Spleen (tissue), 11 donors: Measurements from ENCODE around the gene MAP3K1. TPM values are rescaled to one million over a fixed set of nuclear protein-coding genes. Genes with fewer than 3 reads are reported as not detected.

Source experiments
- DNase-seq: peaks from one replicate; pipeline ENCODE4 v3.0.0-alpha.2; 2020
- H3K27ac ChIP-seq, 8 donors: fragments of 200-600 bp; sonication (generic) in 7 of 8; 1 replicate in 4 of 8; 2 replicates in 4 of 8; pipeline versions ENCODE4 v1.5.0 to v1.8.0; 2016 to 2021; ENCODE audit warnings: inconsistent platforms in 4 of 8, mild to moderate bottlenecking in 4 of 8, moderate library complexity in 1 of 8
- H3K27me3 ChIP-seq, 7 donors: fragments of 200-600 bp; sonication (generic) in 6 of 7; replicated peaks in 1 of 7; 1 replicate in 4 of 7; 2 replicates in 3 of 7; pipeline versions ENCODE4 v1.5.0 to v1.8.0; 2016 to 2021; ENCODE audit warnings: inconsistent platforms in 3 of 7, mild to moderate bottlenecking in 1 of 7
- H3K36me3 ChIP-seq, 6 donors: fragments of 200-600 bp; sonication (generic) in 5 of 6; 1 replicate in 4 of 6; 2 replicates in 2 of 6; pipeline versions ENCODE4 v1.5.0 to v1.8.0; 2016 to 2021; ENCODE audit warnings: inconsistent platforms in 2 of 6
- H3K4me1 ChIP-seq, 6 donors: fragments of 200-600 bp; sonication (generic) in 5 of 6; 1 replicate in 3 of 6; 2 replicates in 3 of 6; pipeline versions ENCODE4 v1.5.0 to v1.8.0; 2016 to 2021; ENCODE audit warnings: inconsistent platforms in 3 of 6
- H3K4me3 ChIP-seq, 8 donors: fragments of 200-600 bp; sonication (generic) in 7 of 8; 1 replicate in 4 of 8; 2 replicates in 4 of 8; pipeline versions ENCODE4 v1.5.0 to v1.8.0; 2016 to 2021; ENCODE audit warnings: inconsistent platforms in 4 of 8, mild to moderate bottlenecking in 4 of 8, moderate library complexity in 2 of 8
- H3K9me3 ChIP-seq, 8 donors: fragments of 200-600 bp; sonication (generic) in 7 of 8; 1 replicate in 4 of 8; 2 replicates in 4 of 8; pipeline versions ENCODE4 v1.5.0 to v1.8.0; 2016 to 2021; ENCODE audit warnings: inconsistent platforms in 4 of 8
- CTCF ChIP-seq, 11 experiments: fragments of 200-600 bp in 7 of 11; fragments of 450-650 bp in 4 of 11; sonication (generic) in 4 of 11; IDR thresholded peaks in 8 of 11; conservative IDR thresholded peaks in 3 of 11; 1 replicate in 7 of 11; 2 replicates in 4 of 11; pipeline versions ENCODE4 v1.4.0 to v1.8.0; 2016 to 2021; ENCODE audit warnings: antibody characterized with exemption in 11 of 11, inconsistent platforms in 4 of 11, mild to moderate bottlenecking in 1 of 11
- POLR2A ChIP-seq, 3 donors: fragments of 450-650 bp; IDR thresholded peaks; one replicate each; pipeline ENCODE4 v1.5.1; 2017; ENCODE audit warnings: antibody characterized with exemption in 3 of 3, mild to moderate bottlenecking in 1 of 3
- POLR2AphosphoS5 ChIP-seq, 3 donors: sonication (generic); formaldehyde crosslinking; IDR thresholded peaks; one replicate each; pipeline ENCODE4 v1.5.1; 2017; ENCODE audit warnings: antibody characterized with exemption in 3 of 3
- WGBS, 5 donors: extraction: QIAGEN DNeasy Blood & Tissue Kit in 3 of 5; methylation state at CpG; one replicate each; pipeline versions ENCODE4 v1.1.5 to v1.1.7; 2013 to 2018; 5-methylcytosine and 5-hydroxymethylcytosine counted together
- intact Hi-C: fragments of 100-400 bp; cut with DNase I; formaldehyde crosslinking; loops from one replicate; pipeline ENCODE4 v1.15.0; 2023; ENCODE audit warnings: low total_unique reads
- polyA plus RNA-seq, 3 donors: library from polyadenylated mRNA; stranded (reverse); fragments of 200-250 nt; gene quantifications; one replicate each; pipeline ENCODE4 v1.2.1, GENCODE V29; 2013
- total RNA-seq, 7 donors: library from RNA; depleted of rRNA in 3 of 7; stranded (reverse); fragments of >200 nt in 3 of 7; fragmentation: NEBNext Ultra II Directional in 4 of 7; extraction: Animal tissue kit (Norgen Biotek cat#: 25700) in 4 of 7; gene quantifications; one replicate each; pipeline versions ENCODE4 v1.1.0 to v1.2.1, GENCODE V29; 2016 to 2021
- donor health status: healthy with polysubstance abuse.
- donor health status: DM: no; HTN: no; CAD: no; lungs with moderate emphysema.
- donor health status: DM: no; HTN: no; CAD: no.
- donor health status: Bipolar disorder and iron deficiency.
- donor health status: healthy.
- donor health status: DM: no; HTN: no; CAD: no.
- donor health status: DM: yes; HTN: yes; CAD: no.

Gene MAP3K1
- total and polyA plus RNA-seq, 10 donors, result 24.7 to 85.4 (median 67.2) TPM

DNA sequence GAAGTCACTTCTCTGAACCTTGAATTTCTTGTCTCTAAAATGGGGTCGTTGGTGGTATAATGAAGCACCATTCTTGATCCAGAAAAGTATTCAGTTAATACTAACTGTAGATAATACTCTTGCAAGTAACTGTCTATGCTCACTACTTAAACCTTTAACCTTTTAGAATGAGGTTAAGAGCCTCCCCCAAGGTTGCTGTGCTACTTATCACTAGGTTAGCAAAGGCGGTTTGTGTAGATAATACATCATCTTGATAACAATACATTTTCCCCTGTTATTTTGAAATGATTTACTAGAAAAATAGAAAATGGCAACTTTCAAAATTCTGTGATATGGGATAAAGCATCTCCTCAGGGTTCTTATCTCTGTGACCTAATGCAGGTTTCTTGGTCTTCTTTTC, 12.6 kb downstream of the MAP3K1 start:
- no peak overlapping the region for H3K4me3 ChIP-seq
- DNase-seq, result no peak
- no peaks in the 10 kb centered on the region for H3K9me3 ChIP-seq
- peak overlapping the region in 3 of 8 donors; percentile 12 to 60 (median 34) for H3K27ac ChIP-seq
- no peaks in the 10 kb centered on the region for H3K27me3 ChIP-seq
- peaks cover 0 to 6% (median 0%) of the 10 kb centered on the region in 6 donors for H3K36me3 ChIP-seq
- intact Hi-C loops, result no loop called here
- peaks cover 84 to 100% (median 100%) of the 10 kb centered on the region in 6 donors for H3K4me1 ChIP-seq
- no peak for TF ChIP-seq POLR2AphosphoS5 (IDR thresholded peaks at IDR 0.05)
- TF ChIP-seq CTCF (IDR thresholded peaks at IDR 0.05 in 8 of 11, conservative IDR thresholded peaks at IDR 0.05 in 3 of 11), result no peak
- TF ChIP-seq POLR2A (IDR thresholded peaks at IDR 0.05), result no peak
- 66 to 83% (median 80%) methylated on average over 2 of the region's 2 CpGs for WGBS, 5 donors

GRCh38 chr5:56829137-56829908, 14.0 kb downstream of the MAP3K1 start:
- Histone ChIP-seq H3K4me3 (peak overlapping the region in 1 of 8 donors; percentile 20), H3K4me1 (peaks cover 84 to 100% (median 100%) of the 10 kb centered on the region in 6 donors), H3K27ac (peak overlapping the region in 6 of 8 donors; percentile 20 to 63 (median 44)), H3K36me3 (peaks cover 0 to 6% (median 0%) of the 10 kb centered on the region in 6 donors), H3K9me3 (no peaks in the 10 kb centered on the region), H3K27me3 (no peaks in the 10 kb centered on the region)
- peak; percentile 67 for DNase-seq
- intact Hi-C loops, result no loop called here
- WGBS, 5 donors, result 63 to 71% (median 66%) methylated on average over 11 of the region's 11 CpGs
- no peak for TF ChIP-seq CTCF (IDR thresholded peaks at IDR 0.05 in 8 of 11, conservative IDR thresholded peaks at IDR 0.05 in 3 of 11)
- no peak for TF ChIP-seq POLR2AphosphoS5 (IDR thresholded peaks at IDR 0.05)
- no peak for TF ChIP-seq POLR2A (IDR thresholded peaks at IDR 0.05)

- H3K36me3 ChIP-seq, result peaks cover 0 to 2% (median 0%) of the 10 kb centered on the region in 6 donors
- intact Hi-C loops, result no loop called here
- TF ChIP-seq CTCF (IDR thresholded peaks at IDR 0.05 in 8 of 11, conservative IDR thresholded peaks at IDR 0.05 in 3 of 11), result no peak
- TF ChIP-seq POLR2A (IDR thresholded peaks at IDR 0.05), result no peak
- no peak for TF ChIP-seq POLR2AphosphoS5 (IDR thresholded peaks at IDR 0.05)
- no peak overlapping the region for H3K4me3 ChIP-seq
- no peaks in the 10 kb centered on the region for H3K9me3 ChIP-seq
- H3K27me3 ChIP-seq, result no peaks in the 10 kb centered on the region
- no peak for DNase-seq
- H3K27ac ChIP-seq, result peak overlapping the region in 5 of 8 donors; percentile 3 to 59 (median 13)
- 24 to 88% (median 39%) methylated on average over 1 of the region's 1 CpG for WGBS, 5 donors
- peaks cover 82 to 100% (median 98%) of the 10 kb centered on the region in 6 donors for H3K4me1 ChIP-seq
These were observed 16.4 kb downstream of the MAP3K1 start for GRCh38 chr5:56831773-56832172.

DNA sequence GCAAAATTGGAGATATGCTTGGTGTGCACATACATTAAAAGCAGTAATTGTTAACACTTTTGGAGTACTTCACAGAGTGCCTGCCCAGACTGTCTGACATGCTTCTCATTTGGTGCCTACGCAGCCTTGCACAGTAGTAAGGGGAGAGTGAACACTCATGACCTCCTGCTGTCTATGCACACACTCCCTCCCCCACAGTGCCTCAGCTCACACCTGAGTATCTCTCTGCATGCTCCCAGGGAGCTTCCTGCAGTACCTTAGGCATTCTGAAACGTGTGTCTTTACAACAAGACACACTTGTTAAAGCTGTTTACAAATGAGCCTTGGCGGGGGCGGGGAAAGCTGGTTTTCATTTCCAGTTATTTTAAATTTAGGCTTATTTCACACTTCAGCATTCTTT, 18.0 kb downstream of the MAP3K1 start:
- Histone ChIP-seq H3K27me3 (no peaks in the 10 kb centered on the region), H3K27ac (peak overlapping the region in 4 of 8 donors; percentile 4 to 66 (median 12)), H3K4me1 (peaks cover 80 to 100% (median 98%) of the 10 kb centered on the region in 6 donors), H3K4me3 (no peak overlapping the region), H3K9me3 (no peaks in the 10 kb centered on the region), H3K36me3 (no peaks in the 10 kb centered on the region)
- TF ChIP-seq POLR2AphosphoS5 (IDR thresholded peaks at IDR 0.05) (peak in 1 of 3 donors; percentile 27), POLR2A (IDR thresholded peaks at IDR 0.05) (no peak)
- intact Hi-C loops, result no loop called here
- DNase-seq, result peak; percentile 55
- 69 to 78% (median 70%) methylated on average over 4 of the region's 4 CpGs for WGBS, 5 donors
